Measurements from ENCODE around the gene KLHL6. TPM values are rescaled to one million over a fixed set of nuclear protein-coding genes. Genes with fewer than 3 reads are reported as not detected.
A peak's percentile ranks its signal among the peaks of the same experiment; 100 is the strongest.

Gene KLHL6
- polyA plus RNA-seq, 1 of the 3 experiments (the other 2 are of a cell fraction), result not detected

DNA sequence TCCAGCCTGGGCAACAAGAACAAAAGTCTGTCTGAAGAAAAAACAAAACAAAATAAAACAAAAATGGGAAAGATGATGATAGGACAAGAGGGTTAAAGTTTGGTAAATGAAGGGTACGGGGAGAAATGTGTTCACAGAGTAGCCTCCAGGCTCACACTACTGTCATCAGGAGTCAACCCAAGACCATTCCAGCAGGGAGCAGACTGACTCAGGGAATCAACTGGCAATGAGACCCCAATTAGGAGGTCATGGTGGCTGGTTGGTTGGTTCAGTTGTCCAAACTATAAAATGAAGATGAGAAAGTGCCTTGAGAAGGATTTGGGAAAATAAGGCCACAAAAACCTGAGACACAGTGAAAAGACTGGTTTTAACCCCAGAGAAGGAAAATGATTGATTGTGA is 51.8 kb downstream of the KLHL6 start:
- H3F3A ChIP-seq (replicated peaks; ENCODE audit: insufficient read depth), result no peaks in the 10 kb centered on the region
- ChIA-PET POLR2A (no interaction called here), CTCF (interaction anchor here (1.1 to 1.9 kb wide), 9 partner anchors 11 to 380 kb away, joined by 3 to 7 read pairs (median 5); no protein-coding TSS in a partner anchor)
- no peaks in the 10 kb centered on the region for H3K36me3 ChIP-seq (replicated peaks in 1 of 2; ENCODE audit: control insufficient read depth in 1 of 2, insufficient read depth in 2 of 2, low read length in 1 of 2)
- no peaks in the 10 kb centered on the region for H3K9me2 ChIP-seq
- TF ChIP-seq NRF1 (IDR thresholded peaks at IDR 0.05; ENCODE audit: low read depth, low read length) (no peak), RAD21 (IDR thresholded peaks at IDR 0.05; ENCODE audit: low read length) (peak; percentile 59), CHD2 (IDR thresholded peaks at IDR 0.05; ENCODE audit: low read length, partially characterized antibody) (no peak), CTCF (IDR thresholded peaks at IDR 0.05) (0 out of 2 replicates have a peak, but pooled peaks have one; percentile 6), SIN3A (IDR thresholded peaks at IDR 0.05; ENCODE audit: borderline replicate concordance, low read depth, low read length) (no peak), MEF2A (IDR thresholded peaks at IDR 0.05; ENCODE audit: borderline replicate concordance, low read depth) (no peak), POLR2AphosphoS5 (IDR thresholded peaks at IDR 0.05; ENCODE audit: low read depth, low read length) (no peak), GABPA (IDR thresholded peaks at IDR 0.05; ENCODE audit: low read depth) (no peak), EP300 (IDR thresholded peaks at IDR 0.05; ENCODE audit: borderline replicate concordance in 1 of 2, low read depth in 1 of 2, low read length in 1 of 2) (no peak), SMC3 (IDR thresholded peaks at IDR 0.05; ENCODE audit: low read depth, low read length) (peak; percentile 13; the same call in 1 of the 2 replicates), YY1 (IDR thresholded peaks at IDR 0.05; ENCODE audit: low read depth) (no peak), RFX5 (IDR thresholded peaks at IDR 0.05; ENCODE audit: low read length) (no peak), TCF12 (IDR thresholded peaks at IDR 0.05) (no peak), RCOR1 (IDR thresholded peaks at IDR 0.05; ENCODE audit: low read length) (no peak), GATA2 (CRISPR knock-in tag; IDR thresholded peaks at IDR 0.05) (no peak)
- TF ChIP-seq, protein P1, sequence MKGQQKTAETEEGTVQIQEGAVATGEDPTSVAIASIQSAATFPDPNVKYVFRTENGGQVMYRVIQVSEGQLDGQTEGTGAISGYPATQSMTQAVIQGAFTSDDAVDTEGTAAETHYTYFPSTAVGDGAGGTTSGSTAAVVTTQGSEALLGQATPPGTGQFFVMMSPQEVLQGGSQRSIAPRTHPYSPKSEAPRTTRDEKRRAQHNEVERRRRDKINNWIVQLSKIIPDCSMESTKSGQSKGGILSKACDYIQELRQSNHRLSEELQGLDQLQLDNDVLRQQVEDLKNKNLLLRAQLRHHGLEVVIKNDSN (IDR thresholded peaks at IDR 0.05; ENCODE audit: borderline replicate concordance, low read depth), result no peak
- no peaks in the 10 kb centered on the region for H3K9me3 ChIP-seq
- no peaks in the 10 kb centered on the region for H3K4me1 ChIP-seq (ENCODE audit: control insufficient read depth in 1 of 2, insufficient read depth in 2 of 2, low read depth in 1 of 2, low read length in 1 of 2)
- peak; percentile 33 for DNase-seq
- WGBS (ENCODE audit: low lambda C conversion rate), result 65% methylated on average over 1 of the region's 1 CpG
- no peak overlapping the region for H3K4me2 ChIP-seq
- H3K27me3 ChIP-seq (ENCODE audit: insufficient read depth), result no peaks in the 10 kb centered on the region; the same call in none of the 2 replicates
- no peak overlapping the region for H3K9ac ChIP-seq
- no peaks in the 10 kb centered on the region for H4K20me1 ChIP-seq (ENCODE audit: insufficient read depth)
- H2AFZ ChIP-seq (ENCODE audit: low read depth), result no peak overlapping the region
- H3K79me2 ChIP-seq (ENCODE audit: insufficient read depth), result no peaks in the 10 kb centered on the region
- no peak overlapping the region for H3K27ac ChIP-seq (ENCODE audit: low read depth in 2 of 2, low read length in 1 of 2)
- no peak overlapping the region for H3K4me3 ChIP-seq (ENCODE audit: low read depth in 2 of 2, low read length in 1 of 2)

Measured in SK-N-SH (cell line).